Lung (tissue), 12 donors: Measurements from ENCODE around the gene FAM47E. TPM values are rescaled to one million over a fixed set of nuclear protein-coding genes. Genes with fewer than 3 reads are reported as not detected.

Experiments
- ATAC-seq: fragments of 200-7000 bp; cut with Tn5 transposase; one replicate; pipeline ENCODE4 v1.9.1; 2020; ENCODE audit warnings: moderate number of reproducible peaks; ENCODE audit not compliant: insufficient read depth, low FRiP score
- DNase-seq, 3 donors: peaks; one replicate each; pipeline ENCODE4 v3.0.0-alpha.2; 2013 to 2017
- H3K27ac ChIP-seq, 2 donors: one replicate each; pipeline ENCODE4 v1.5.1; 2013; ENCODE audit warnings: mild to moderate bottlenecking in 2 of 2, moderate library complexity in 2 of 2, control low read depth in 1 of 2, inconsistent platforms in 1 of 2, low read depth in 1 of 2, low read length in 1 of 2
- H3K27me3 ChIP-seq, 3 donors: one replicate each; pipeline ENCODE4 v1.5.1; 2013; ENCODE audit warnings: low read length in 2 of 3; ENCODE audit not compliant: control insufficient read depth in 3 of 3, insufficient read depth in 3 of 3
- H3K36me3 ChIP-seq, 4 donors: one replicate each; pipeline ENCODE4 v1.5.1; 2013; ENCODE audit warnings: low read length in 4 of 4, mild to moderate bottlenecking in 1 of 4, moderate library complexity in 1 of 4; ENCODE audit not compliant: control insufficient read depth in 4 of 4, insufficient read depth in 4 of 4
- H3K4me1 ChIP-seq, 5 donors: one replicate each; pipeline ENCODE4 v1.5.1; 2013; ENCODE audit warnings: low read length in 5 of 5, mild to moderate bottlenecking in 2 of 5, moderate library complexity in 1 of 5; ENCODE audit not compliant: control insufficient read depth in 5 of 5, insufficient read depth in 5 of 5
- H3K4me3 ChIP-seq: one replicate; pipeline ENCODE4 v1.5.1; 2013; ENCODE audit warnings: mild to moderate bottlenecking, control low read depth, moderate library complexity
- H3K9ac ChIP-seq, 2 donors: one replicate each; pipeline ENCODE4 v1.5.1; 2013; ENCODE audit warnings: low read length in 2 of 2, control low read depth in 1 of 2; ENCODE audit not compliant: insufficient read depth in 1 of 2
- H3K9me3 ChIP-seq, 4 donors: one replicate each; pipeline ENCODE4 v1.5.1; 2013; ENCODE audit warnings: low read length in 3 of 4, mild to moderate bottlenecking in 1 of 4, moderate library complexity in 1 of 4; ENCODE audit not compliant: control insufficient read depth in 4 of 4, insufficient read depth in 3 of 4
- CTCF ChIP-seq: IDR thresholded peaks from 2 replicates; pipeline ENCODE4 v1.5.1; 2012; ENCODE audit warnings: mild to moderate bottlenecking; ENCODE audit errors: control extremely low read depth, extremely low read depth
- WGBS, 2 donors: extraction: QIAGEN DNeasy Blood & Tissue Kit; methylation state at CpG; one replicate each; pipeline ENCODE4 v1.1.7; 2013; 5-methylcytosine and 5-hydroxymethylcytosine counted together
- polyA plus RNA-seq, 2 donors: library from polyadenylated mRNA; stranded (reverse); fragments of 200-250 nt; gene quantifications; one replicate each; pipeline ENCODE4 v1.2.1, GENCODE V29; 2013
- total RNA-seq, 2 donors: library from RNA; depleted of rRNA in 1 of 2; stranded (reverse); fragments of >200 nt in 1 of 2; gene quantifications; one replicate each; pipeline ENCODE4 v1.2.1, GENCODE V29; 2014 to 2021
- donor health status: control.
- donor health status: control.
- donor health status: Bipolar disorder and iron deficiency.
- donor health status: healthy.
- donor health status: DM: yes; HTN: yes; CAD: no.

The FAM47E gene
- total and polyA plus RNA-seq, 4 donors = 4.4 to 10.7 (median 7.0) TPM

GRCh38 chr4:76260571-76260970 is 9.1 kb downstream of the FAM47E start:
- H3K9me3 ChIP-seq = peaks cover 0 to 3% (median 0%) of the 10 kb centered on the region in 4 donors
- H3K27me3 ChIP-seq = no peaks in the 10 kb centered on the region
- ATAC-seq = no peak
- H3K4me3 ChIP-seq = no peak overlapping the region
- no peak overlapping the region for H3K9ac ChIP-seq
- no peaks in the 10 kb centered on the region for H3K4me1 ChIP-seq
- DNase-seq = no peak
- no peak overlapping the region for H3K27ac ChIP-seq
- WGBS, 2 donors = 0 to 100% methylated on average over 1 of the region's 1 CpG
- no peak for TF ChIP-seq CTCF
- H3K36me3 ChIP-seq = peaks cover 0 to 2% (median 0%) of the 10 kb centered on the region in 4 donors

GRCh38 chr4:76265631-76266218 is 14.2 kb downstream of the FAM47E start:
- 83 to 93% methylated on average over 6 of the region's 6 CpGs for WGBS, 2 donors
- DNase-seq = no peak
- TF ChIP-seq CTCF = no peak
- Histone ChIP-seq H3K27me3 (no peaks in the 10 kb centered on the region), H3K27ac (no peak overlapping the region), H3K9ac (no peak overlapping the region), H3K36me3 (peaks cover 0 to 6% (median under 1%) of the 10 kb centered on the region in 4 donors), H3K4me1 (peaks cover 0 to 7% (median 0%) of the 10 kb centered on the region in 5 donors), H3K9me3 (peaks cover 0 to 3% (median 0%) of the 10 kb centered on the region in 4 donors), H3K4me3 (no peak overlapping the region)
- ATAC-seq = no peak

- Histone ChIP-seq H3K9me3 (peaks cover 0 to 3% (median 0%) of the 10 kb centered on the region in 4 donors), H3K27me3 (no peaks in the 10 kb centered on the region), H3K9ac (no peak overlapping the region), H3K27ac (no peak overlapping the region), H3K4me3 (no peak overlapping the region), H3K4me1 (peaks cover 0 to 7% (median 0%) of the 10 kb centered on the region in 5 donors), H3K36me3 (peaks cover 0 to 6% (median under 1%) of the 10 kb centered on the region in 4 donors)
- ATAC-seq (no peak), DNase-seq (no peak)
- WGBS, 2 donors = 78 to 87% methylated on average over 3 of the region's 3 CpGs
- TF ChIP-seq CTCF = no peak
Observed at GRCh38 chr4:76266627-76267026, 15.1 kb downstream of the FAM47E start.
